Activated naive CD8-positive, alpha-beta T cell treated with anti-CD3 and anti-CD28 coated beads for 36 hours (primary cell): Measurements from ENCODE around the gene ATF6. TPM values are rescaled to one million over a fixed set of nuclear protein-coding genes. Genes with fewer than 3 reads are reported as not detected.

Experiments used
- DNase-seq: peaks from one replicate; pipeline ENCODE4 v3.0.0; 2021
- H3K27ac Mint-ChIP-seq: one replicate; pipeline ENCODE4 v1.8.0; 2022; ENCODE audit warnings: mild to moderate bottlenecking, moderate library complexity, mixed read lengths
- H3K27me3 Mint-ChIP-seq: one replicate; pipeline ENCODE4 v1.8.0; 2022; ENCODE audit warnings: mild to moderate bottlenecking, mixed read lengths
- H3K36me3 Mint-ChIP-seq: one replicate; pipeline ENCODE4 v1.8.0; 2021; ENCODE audit warnings: mild to moderate bottlenecking, mixed read lengths
- H3K4me1 Mint-ChIP-seq: one replicate; pipeline ENCODE4 v1.8.0; 2021; ENCODE audit warnings: mixed read lengths
- H3K4me3 Mint-ChIP-seq: one replicate; pipeline ENCODE4 v1.8.0; 2022; ENCODE audit warnings: mild to moderate bottlenecking, moderate library complexity, mixed read lengths
- H3K9me3 Mint-ChIP-seq: one replicate; pipeline ENCODE4 v1.8.0; 2022; ENCODE audit warnings: mixed read lengths
- total RNA-seq, 2 experiments: library from RNA; stranded (reverse); gene quantifications; one replicate each; pipeline ENCODE4 v1.2.3, GENCODE V29; 2021

ATF6 gene
- total RNA-seq, 2 experiments from 2014 or later, result 20.2 to 22.1 TPM

- H3K27me3 Mint-ChIP-seq, result no peaks in the 10 kb centered on the region
- no peak for DNase-seq
- no peak overlapping the region for H3K4me3 Mint-ChIP-seq
- no peaks in the 10 kb centered on the region for H3K9me3 Mint-ChIP-seq
- no peaks in the 10 kb centered on the region for H3K36me3 Mint-ChIP-seq
- no peak overlapping the region for H3K27ac Mint-ChIP-seq
- H3K4me1 Mint-ChIP-seq, result peaks cover 15% of the 10 kb centered on the region
Observed at GRCh38 chr1:161902182-161902581, 136.1 kb downstream of the ATF6 start.

GRCh38 chr1:161905269-161905884 is 139.3 kb downstream of the ATF6 start:
- no peak overlapping the region for H3K4me3 Mint-ChIP-seq
- H3K27me3 Mint-ChIP-seq, result no peaks in the 10 kb centered on the region
- H3K9me3 Mint-ChIP-seq, result no peaks in the 10 kb centered on the region
- H3K36me3 Mint-ChIP-seq, result peaks cover 3% of the 10 kb centered on the region
- peak; percentile 12 for DNase-seq
- no peak overlapping the region for H3K27ac Mint-ChIP-seq
- peaks cover 15% of the 10 kb centered on the region for H3K4me1 Mint-ChIP-seq

GRCh38 chr1:161907265-161907664 is 141.1 kb downstream of the ATF6 start:
- DNase-seq, result no peak
- Mint-ChIP-seq H3K4me3 (no peak overlapping the region), H3K36me3 (peaks cover 3% of the 10 kb centered on the region), H3K27me3 (no peaks in the 10 kb centered on the region), H3K9me3 (no peaks in the 10 kb centered on the region), H3K4me1 (peaks cover 25% of the 10 kb centered on the region), H3K27ac (no peak overlapping the region)

- H3K9me3 Mint-ChIP-seq, result no peaks in the 10 kb centered on the region
- peaks cover 9% of the 10 kb centered on the region for H3K36me3 Mint-ChIP-seq
- no peak overlapping the region for H3K27ac Mint-ChIP-seq
- H3K4me1 Mint-ChIP-seq, result peaks cover 27% of the 10 kb centered on the region
- no peaks in the 10 kb centered on the region for H3K27me3 Mint-ChIP-seq
- no peak overlapping the region for H3K4me3 Mint-ChIP-seq
- no peak for DNase-seq
Observed at GRCh38 chr1:161908264-161908663, 142.1 kb downstream of the ATF6 start.

GRCh38 chr1:161910604-161911003 is 144.5 kb downstream of the ATF6 start:
- Mint-ChIP-seq H3K36me3 (peaks cover 9% of the 10 kb centered on the region), H3K4me1 (peaks cover 16% of the 10 kb centered on the region), H3K27me3 (no peaks in the 10 kb centered on the region), H3K4me3 (no peak overlapping the region), H3K27ac (no peak overlapping the region), H3K9me3 (no peaks in the 10 kb centered on the region)
- no peak for DNase-seq

- H3K36me3 Mint-ChIP-seq, result peaks cover 13% of the 10 kb centered on the region
- H3K9me3 Mint-ChIP-seq, result no peaks in the 10 kb centered on the region
- H3K4me1 Mint-ChIP-seq, result peaks cover 14% of the 10 kb centered on the region
- no peak overlapping the region for H3K4me3 Mint-ChIP-seq
- no peak for DNase-seq
- H3K27ac Mint-ChIP-seq, result no peak overlapping the region
- H3K27me3 Mint-ChIP-seq, result no peaks in the 10 kb centered on the region
Observed at GRCh38 chr1:161913482-161914140, 147.5 kb downstream of the ATF6 start.

GRCh38 chr1:161914595-161914994 is 148.5 kb downstream of the ATF6 start:
- Mint-ChIP-seq H3K27me3 (no peaks in the 10 kb centered on the region), H3K4me1 (peaks cover 24% of the 10 kb centered on the region), H3K27ac (no peak overlapping the region), H3K4me3 (no peak overlapping the region), H3K36me3 (peaks cover 14% of the 10 kb centered on the region), H3K9me3 (no peaks in the 10 kb centered on the region)
- DNase-seq, result no peak

- DNase-seq, result peak; percentile 57
- H3K9me3 Mint-ChIP-seq, result no peaks in the 10 kb centered on the region
- H3K36me3 Mint-ChIP-seq, result peaks cover 15% of the 10 kb centered on the region
- peaks cover 27% of the 10 kb centered on the region for H3K4me1 Mint-ChIP-seq
- no peak overlapping the region for H3K4me3 Mint-ChIP-seq
- no peaks in the 10 kb centered on the region for H3K27me3 Mint-ChIP-seq
- no peak overlapping the region for H3K27ac Mint-ChIP-seq
Observed at GRCh38 chr1:161915051-161915503, 149.0 kb downstream of the ATF6 start.

- Mint-ChIP-seq H3K9me3 (no peaks in the 10 kb centered on the region), H3K36me3 (peaks cover 17% of the 10 kb centered on the region), H3K27me3 (no peaks in the 10 kb centered on the region), H3K4me3 (no peak overlapping the region), H3K4me1 (peaks cover 23% of the 10 kb centered on the region), H3K27ac (no peak overlapping the region)
- DNase-seq, result no peak
Observed at GRCh38 chr1:161915978-161916377, 149.9 kb downstream of the ATF6 start.

- H3K27ac Mint-ChIP-seq, result peak overlapping the region; percentile 69
- H3K9me3 Mint-ChIP-seq, result peaks cover 2% of the 10 kb centered on the region
- H3K4me1 Mint-ChIP-seq, result peaks cover 23% of the 10 kb centered on the region
- H3K4me3 Mint-ChIP-seq, result peak overlapping the region; percentile 18
- H3K27me3 Mint-ChIP-seq, result no peaks in the 10 kb centered on the region
- DNase-seq, result no peak
- H3K36me3 Mint-ChIP-seq, result peaks cover 35% of the 10 kb centered on the region
Observed at GRCh38 chr1:161919229-161919628, 153.1 kb downstream of the ATF6 start.

- DNase-seq, result no peak
- Mint-ChIP-seq H3K4me3 (no peak overlapping the region), H3K27me3 (no peaks in the 10 kb centered on the region), H3K4me1 (peaks cover 25% of the 10 kb centered on the region), H3K36me3 (peaks cover 40% of the 10 kb centered on the region), H3K27ac (no peak overlapping the region), H3K9me3 (peaks cover 5% of the 10 kb centered on the region)
Observed at GRCh38 chr1:161921491-161921890, 155.4 kb downstream of the ATF6 start.

GRCh38 chr1:161921990-161922389 is 155.9 kb downstream of the ATF6 start:
- Mint-ChIP-seq H3K4me3 (no peak overlapping the region), H3K9me3 (peaks cover 6% of the 10 kb centered on the region), H3K36me3 (peaks cover 41% of the 10 kb centered on the region), H3K27ac (no peak overlapping the region), H3K4me1 (peaks cover 25% of the 10 kb centered on the region), H3K27me3 (no peaks in the 10 kb centered on the region)
- no peak for DNase-seq

GRCh38 chr1:161928056-161928455 is 161.9 kb downstream of the ATF6 start:
- Mint-ChIP-seq H3K36me3 (peaks cover 32% of the 10 kb centered on the region), H3K27ac (no peak overlapping the region), H3K4me3 (no peak overlapping the region), H3K4me1 (peaks cover 19% of the 10 kb centered on the region), H3K9me3 (peaks cover 3% of the 10 kb centered on the region), H3K27me3 (no peaks in the 10 kb centered on the region)
- no peak for DNase-seq

GRCh38 chr1:161929137-161929536 is 163.0 kb downstream of the ATF6 start:
- no peak for DNase-seq

GRCh38 chr1:161930064-161930463 is 163.9 kb downstream of the ATF6 start:
- peaks cover 36% of the 10 kb centered on the region for H3K4me1 Mint-ChIP-seq

More at GRCh38 chr1:161929137-161929536, 163.0 kb downstream of the ATF6 start:
- no peaks in the 10 kb centered on the region for H3K27me3 Mint-ChIP-seq
- no peak overlapping the region for H3K4me3 Mint-ChIP-seq
- H3K9me3 Mint-ChIP-seq, result peaks cover 3% of the 10 kb centered on the region
- peaks cover 27% of the 10 kb centered on the region for H3K4me1 Mint-ChIP-seq
- no peak overlapping the region for H3K27ac Mint-ChIP-seq
- peaks cover 31% of the 10 kb centered on the region for H3K36me3 Mint-ChIP-seq

GRCh38 chr1:161932668-161933067 is 166.5 kb downstream of the ATF6 start:
- no peak for DNase-seq
- H3K4me1 Mint-ChIP-seq, result peaks cover 40% of the 10 kb centered on the region
- H3K9me3 Mint-ChIP-seq, result no peaks in the 10 kb centered on the region
- peaks cover 34% of the 10 kb centered on the region for H3K36me3 Mint-ChIP-seq
- H3K27me3 Mint-ChIP-seq, result no peaks in the 10 kb centered on the region
- no peak overlapping the region for H3K4me3 Mint-ChIP-seq
- peak overlapping the region; percentile 26 for H3K27ac Mint-ChIP-seq

More at GRCh38 chr1:161930064-161930463, 163.9 kb downstream of the ATF6 start:
- H3K9me3 Mint-ChIP-seq, result peaks cover 3% of the 10 kb centered on the region
- no peak overlapping the region for H3K4me3 Mint-ChIP-seq
- H3K36me3 Mint-ChIP-seq, result peaks cover 32% of the 10 kb centered on the region
- no peak for DNase-seq
- H3K27ac Mint-ChIP-seq, result no peak overlapping the region
- H3K27me3 Mint-ChIP-seq, result no peaks in the 10 kb centered on the region
